ENCODE data around the gene CHMP4B. TPM values are rescaled to one million over a fixed set of nuclear protein-coding genes. Genes with fewer than 3 reads are reported as not detected.

The CHMP4B gene
- polyA plus RNA-seq, 12 donors: 57.8 to 87.4 (median 65.2) TPM; not detected in 1

- no peak for DNase-seq
These were observed 26.1 kb downstream of the CHMP4B start for GRCh38 chr20:33837096-33837830.

GRCh38 chr20:33838035-33838864, 27.1 kb downstream of the CHMP4B start:
- no peak for DNase-seq

- no peak for DNase-seq
These were observed 28.4 kb downstream of the CHMP4B start for GRCh38 chr20:33839591-33839990.

GRCh38 chr20:33840160-33840559, 29.0 kb downstream of the CHMP4B start:
- no peak for DNase-seq

- DNase-seq: no peak
These were observed 29.7 kb downstream of the CHMP4B start for GRCh38 chr20:33840759-33841435.

- no peak for DNase-seq
These were observed 30.3 kb downstream of the CHMP4B start for GRCh38 chr20:33841436-33841799.

GRCh38 chr20:33842346-33842745, 31.2 kb downstream of the CHMP4B start:
- no peak for DNase-seq

- no peak for DNase-seq
These were observed 31.9 kb downstream of the CHMP4B start for GRCh38 chr20:33843050-33843449.

- no peak for DNase-seq
These were observed 32.7 kb downstream of the CHMP4B start for GRCh38 chr20:33843854-33844253.

GRCh38 chr20:33846291-33846935, 35.3 kb downstream of the CHMP4B start:
- DNase-seq: peak; percentile 57

- no peak for DNase-seq
These were observed 35.9 kb downstream of the CHMP4B start for GRCh38 chr20:33847006-33847405.

GRCh38 chr20:33848391-33848790, 37.2 kb downstream of the CHMP4B start:
- DNase-seq: no peak

GRCh38 chr20:33850159-33850558, 39.0 kb downstream of the CHMP4B start:
- no peak for DNase-seq

- DNase-seq: no peak
These were observed 40.8 kb downstream of the CHMP4B start for GRCh38 chr20:33851842-33852466.

GRCh38 chr20:33852626-33853506, 41.7 kb downstream of the CHMP4B start:
- no peak for DNase-seq

- no peak for DNase-seq
These were observed 42.3 kb downstream of the CHMP4B start for GRCh38 chr20:33853507-33853813.

- DNase-seq: no peak
These were observed 46.8 kb downstream of the CHMP4B start for GRCh38 chr20:33857722-33858563.

GRCh38 chr20:33858666-33859065, 47.5 kb downstream of the CHMP4B start:
- no peak for DNase-seq

GRCh38 chr20:33859157-33859695, 48.1 kb downstream of the CHMP4B start:
- DNase-seq: no peak

GRCh38 chr20:33859751-33860150, 48.6 kb downstream of the CHMP4B start:
- no peak for DNase-seq

Measured in muscle of arm (tissue), 12 donors.